H1 (cell line): ENCODE results near the gene CACUL1. TPM values are rescaled to one million over a fixed set of nuclear protein-coding genes. Genes with fewer than 3 reads are reported as not detected.

Experiments
- CTCF ChIA-PET: fragments of 300-600 bp; sonication (Branson Sonifier 250); formaldehyde crosslinking; loops from one replicate; lab custom pipeline; 2021; ENCODE audit not compliant: partially characterized antibody; lab: Charles Lee
- POLR2A ChIA-PET: fragments of 300-600 bp; sonication (Branson Sonifier 250); formaldehyde crosslinking; loops from one replicate; lab custom pipeline; 2021; ENCODE audit warnings: inconsistent platforms; ENCODE audit not compliant: partially characterized antibody; lab: Charles Lee
- DNase-seq, 2 experiments: peaks; one replicate each; pipeline versions ENCODE4 v3.0.0 to v3.0.0-alpha.2; 2010 to 2022; ENCODE audit warnings: low spot score in 2 of 2, low read depth in 1 of 2, mixed read lengths in 1 of 2
- FAIRE-seq: peaks from 2 replicates; lab custom pipeline; 2011; peaks lifted over from hg19 to GRCh38; lab: Jason Lieb, UNC
- H2AFZ ChIP-seq: 2 replicates; pipeline ENCODE4 v1.8.1; 2012; ENCODE audit warnings: low read length, inconsistent platforms
- H2AK5ac ChIP-seq: 2 replicates; pipeline ENCODE4 v1.6.1; 2013; ENCODE audit warnings: low read depth, low read length
- H2BK120ac ChIP-seq: replicated peaks from 2 replicates; pipeline ENCODE3; 2013; ENCODE audit warnings: low read depth, low read length, inconsistent platforms
- H2BK12ac ChIP-seq: 2 replicates; pipeline ENCODE4 v1.6.1; 2013; ENCODE audit warnings: low read depth, low read length
- H2BK15ac ChIP-seq: 2 replicates; pipeline ENCODE4 v1.6.1; 2013; ENCODE audit warnings: low read length
- H2BK20ac ChIP-seq: 2 replicates; pipeline ENCODE4 v1.6.1; 2013; ENCODE audit warnings: low read length
- H2BK5ac ChIP-seq: 2 replicates; pipeline ENCODE4 v1.6.1; 2013; ENCODE audit warnings: low read depth, low read length
- H3K14ac ChIP-seq: 2 replicates; pipeline ENCODE4 v1.6.1; 2013; ENCODE audit warnings: inconsistent platforms; ENCODE audit not compliant: insufficient read length
- H3K18ac ChIP-seq: 2 replicates; pipeline ENCODE4 v1.6.1; 2013; ENCODE audit warnings: low read length; ENCODE audit errors: extremely low read depth
- H3K23ac ChIP-seq: 2 replicates; pipeline ENCODE4 v1.6.1; 2013; ENCODE audit warnings: inconsistent platforms; ENCODE audit not compliant: insufficient read length
- H3K23me2 ChIP-seq: 2 replicates; pipeline ENCODE4 v1.6.1; 2013; ENCODE audit warnings: low read depth, low read length
- H3K27ac ChIP-seq: 2 replicates; pipeline ENCODE4 v1.6.1; 2011; ENCODE audit warnings: low read depth, low read length, inconsistent platforms
- H3K27me3 ChIP-seq, 4 experiments: replicated peaks in 1 of 4; 1 replicate in 1 of 4; 2 replicates in 3 of 4; pipeline versions ENCODE4 v1.6.1 to v1.8.1; 2011 to 2013; ENCODE audit warnings: low read length in 3 of 4, mild to moderate bottlenecking in 3 of 4, inconsistent platforms in 2 of 4, mixed read lengths in 2 of 4, moderate library complexity in 1 of 4; ENCODE audit not compliant: control insufficient read depth in 3 of 4, insufficient read depth in 3 of 4; ENCODE audit errors: extremely low read depth in 1 of 4
- H3K36me3 ChIP-seq, 4 experiments: 2 replicates each; pipeline versions ENCODE4 v1.6.1 to v1.8.1; 2011 to 2013; ENCODE audit warnings: mild to moderate bottlenecking in 4 of 4, low read length in 3 of 4, moderate library complexity in 2 of 4, control low read depth in 1 of 4, inconsistent platforms in 1 of 4; ENCODE audit not compliant: insufficient read depth in 4 of 4, control insufficient read depth in 2 of 4
- H3K4ac ChIP-seq: replicated peaks from 2 replicates; pipeline ENCODE3; 2013; ENCODE audit warnings: low read length, low read depth, mixed read lengths, inconsistent platforms; ENCODE audit not compliant: insufficient read length
- H3K4me1 ChIP-seq, 4 experiments: replicated peaks in 1 of 4; 1 replicate in 1 of 4; 2 replicates in 3 of 4; pipeline versions ENCODE4 v1.6.1 to v1.8.1; 2011 to 2013; ENCODE audit warnings: low read length in 3 of 4, inconsistent platforms in 2 of 4, mixed read lengths in 1 of 4; ENCODE audit not compliant: insufficient read depth in 4 of 4, control insufficient read depth in 3 of 4
- H3K4me2 ChIP-seq, 2 experiments: 2 replicates each; pipeline versions ENCODE4 v1.6.1 to v1.8.1; 2011 to 2013; ENCODE audit warnings: low read depth in 2 of 2, low read length in 2 of 2, control low read depth in 1 of 2, inconsistent platforms in 1 of 2, mild to moderate bottlenecking in 1 of 2; ENCODE audit not compliant: insufficient read depth in 1 of 2
- H3K4me3 ChIP-seq, 4 experiments: fragments of 200-600, 300-600 bp in 1 of 4; sonication (generic), shearing (Covaris generic), sonication (Bioruptor Twin) in 1 of 4; 2 replicates each; pipeline versions ENCODE4 v1.5.1 to v1.8.1; 2011 to 2016; ENCODE audit warnings: low read length in 4 of 4, low read depth in 3 of 4, control low read depth in 2 of 4, inconsistent platforms in 2 of 4, mild to moderate bottlenecking in 2 of 4, mixed read lengths in 1 of 4, moderate library complexity in 1 of 4; ENCODE audit not compliant: insufficient read depth in 2 of 4; ENCODE audit errors: extremely low read depth in 1 of 4
- H3K56ac ChIP-seq: replicated peaks from 2 replicates; pipeline ENCODE3; 2013; ENCODE audit warnings: low read depth, mild to moderate bottlenecking, mixed read lengths, low read length, inconsistent platforms; ENCODE audit not compliant: insufficient read length
- H3K79me1 ChIP-seq: 2 replicates; pipeline ENCODE4 v1.6.1; 2013; ENCODE audit warnings: low read depth, low read length, control low read depth
- H3K79me2 ChIP-seq, 2 experiments: 2 replicates each; pipeline versions ENCODE4 v1.6.1 to v1.8.1; 2012 to 2013; ENCODE audit warnings: low read length in 2 of 2, mild to moderate bottlenecking in 2 of 2, inconsistent platforms in 1 of 2; ENCODE audit not compliant: insufficient read depth in 2 of 2, control insufficient read depth in 1 of 2
- H3K9ac ChIP-seq, 4 experiments: replicated peaks in 1 of 4; 1 replicate in 1 of 4; 2 replicates in 3 of 4; pipeline versions ENCODE4 v1.6.1 to v1.8.1; 2011 to 2013; ENCODE audit warnings: low read depth in 3 of 4, low read length in 3 of 4, control low read depth in 2 of 4, mild to moderate bottlenecking in 2 of 4, moderate library complexity in 2 of 4, inconsistent platforms in 1 of 4; ENCODE audit errors: extremely low read depth in 1 of 4
- H3K9me3 ChIP-seq, 2 experiments: 2 replicates each; pipeline versions ENCODE4 v1.6.1 to v1.8.1; 2012 to 2013; ENCODE audit warnings: mild to moderate bottlenecking in 2 of 2, moderate library complexity in 2 of 2, control low read depth in 1 of 2, inconsistent platforms in 1 of 2, low read depth in 1 of 2, low read length in 1 of 2, mixed read lengths in 1 of 2; ENCODE audit not compliant: insufficient read depth in 2 of 2
- H4K20me1 ChIP-seq, 2 experiments: replicated peaks in 1 of 2; 2 replicates each; pipeline versions ENCODE3 to v1.8.1; 2011 to 2013; ENCODE audit warnings: inconsistent platforms in 2 of 2, low read length in 2 of 2, mild to moderate bottlenecking in 1 of 2; ENCODE audit not compliant: insufficient read depth in 2 of 2, control insufficient read depth in 1 of 2
- H4K5ac ChIP-seq: 2 replicates; pipeline ENCODE4 v1.6.1; 2013; ENCODE audit warnings: low read length, low read depth, mixed read lengths, inconsistent platforms; ENCODE audit not compliant: insufficient read length
- H4K8ac ChIP-seq: 2 replicates; pipeline ENCODE4 v1.8.0; 2013; ENCODE audit warnings: mild to moderate bottlenecking, moderate library complexity, low read length, inconsistent platforms; ENCODE audit not compliant: insufficient read depth; ENCODE audit errors: extremely low read depth
- H4K91ac ChIP-seq: replicated peaks from 2 replicates; pipeline ENCODE3; 2013; ENCODE audit warnings: low read length, mixed read lengths, inconsistent platforms; ENCODE audit not compliant: insufficient read length
- ATF3 ChIP-seq: IDR thresholded peaks from 2 replicates; pipeline ENCODE4 v1.6.1; 2011; ENCODE audit warnings: low read depth, mild to moderate bottlenecking, low read length; ENCODE audit not compliant: insufficient read depth
- CHD1 ChIP-seq: IDR thresholded peaks from 2 replicates; pipeline ENCODE4 v1.6.1; 2012; ENCODE audit warnings: low read depth, low read length, improper control_type of control experiment
- EP300 ChIP-seq, 2 experiments: IDR thresholded peaks; 1 replicate in 1 of 2; 2 replicates in 1 of 2; pipeline ENCODE4 v1.6.1; 2011 to 2012; ENCODE audit warnings: low read depth in 2 of 2, low read length in 2 of 2, mild to moderate bottlenecking in 2 of 2, borderline replicate concordance in 1 of 2, inconsistent platforms in 1 of 2, moderate library complexity in 1 of 2
- FOSL1 ChIP-seq: IDR thresholded peaks from 2 replicates; pipeline ENCODE4 v1.6.1; 2011; ENCODE audit warnings: mild to moderate bottlenecking, low read depth, low read length, moderate library complexity; ENCODE audit not compliant: insufficient read depth
- GTF2F1 ChIP-seq: IDR thresholded peaks from 2 replicates; pipeline ENCODE4 v1.6.1; 2012; ENCODE audit warnings: low read depth, low read length, improper control_type of control experiment, borderline replicate concordance
- JUN ChIP-seq: IDR thresholded peaks from 2 replicates; pipeline ENCODE4 v1.6.1; 2011; ENCODE audit warnings: low read depth, mild to moderate bottlenecking, improper control_type of control experiment, low read length
- POLR2A ChIP-seq, 2 experiments: IDR thresholded peaks; 1 replicate in 1 of 2; 2 replicates in 1 of 2; pipeline ENCODE4 v1.6.1; 2011; ENCODE audit warnings: low read depth in 2 of 2, low read length in 2 of 2, mild to moderate bottlenecking in 2 of 2; ENCODE audit errors: control extremely low read depth in 1 of 2
- POLR2AphosphoS5 ChIP-seq: IDR thresholded peaks from 2 replicates; pipeline ENCODE4 v1.6.1; 2011; ENCODE audit warnings: low read depth, low read length
- RFX5 ChIP-seq: IDR thresholded peaks from 2 replicates; pipeline ENCODE4 v1.6.1; 2011; ENCODE audit warnings: low read depth, low read length, improper control_type of control experiment, borderline replicate concordance
- SAP30 ChIP-seq: fragments of 300-600 bp; sonication (generic); IDR thresholded peaks from 2 replicates; pipeline ENCODE4 v1.7.1; 2012; ENCODE audit warnings: low read length, moderate library complexity, mild to moderate bottlenecking, inconsistent platforms; ENCODE audit not compliant: insufficient read depth, insufficient replicate concordance
- SIRT6 ChIP-seq: IDR thresholded peaks from one replicate; pipeline ENCODE4 v1.7.1; 2012; ENCODE audit warnings: low read length, inconsistent platforms
- SP1 ChIP-seq: IDR thresholded peaks from 2 replicates; pipeline ENCODE4 v1.6.1; 2011; ENCODE audit warnings: low read depth, low read length
- TAF1 ChIP-seq: IDR thresholded peaks from 2 replicates; pipeline ENCODE4 v1.6.1; 2011; ENCODE audit warnings: mild to moderate bottlenecking, low read depth, low read length
- WGBS, 2 experiments: shearing (Covaris generic) in 1 of 2; methylation state at CpG; one replicate each; pipeline versions ENCODE4 v1.1.6 to v1.1.7; 2013 to 2015; ENCODE audit warnings: low lambda C conversion rate in 2 of 2, mixed read lengths in 2 of 2, inconsistent platforms in 1 of 2, low coverage in 1 of 2, missing lambda C conversion rate in 1 of 2; ENCODE audit not compliant: insufficient replicate concordance in 2 of 2, insufficient coverage in 1 of 2, insufficient read length in 1 of 2; ENCODE audit errors: extremely low coverage in 1 of 2, missing lambda C conversion rate in 1 of 2; 5-methylcytosine and 5-hydroxymethylcytosine counted together
- polyA plus RNA-seq, 7 experiments: library from polyadenylated mRNA; depleted of rRNA in 3 of 7; stranded (reverse) in 5 of 7; unstranded in 2 of 7; fragments of >200 nt in 5 of 7; fragments of 200-250 nt in 2 of 7; gene quantifications; 1 replicate in 5 of 7; 2 replicates in 1 of 7; 4 replicates in 1 of 7; pipeline versions ENCODE4 v1.2.1 to v1.2.3, GENCODE V29; 2011 to 2013; ENCODE audit warnings: missing spikeins in 2 of 7, mixed read lengths in 2 of 7
- total RNA-seq: library from RNA; stranded (reverse); fragmentation: NEBNext Ultra II Directional; extraction: Animal tissue kit (Norgen Biotek cat#: 25700); gene quantifications from 2 replicates; pipeline ENCODE4 v1.2.1, GENCODE V29; 2021

The CACUL1 gene
- total and polyA plus RNA-seq, 2 of the 8 experiments (the other 6 are each of a cell fraction or from before 2014, with no cell fraction given), result 6.5 to 34.2 TPM

- no peak overlapping the region for H4K8ac ChIP-seq
- H2AFZ ChIP-seq, result no peak overlapping the region
- H3K4me1 ChIP-seq, result no peaks in the 10 kb centered on the region; a peak in 1 of 7 replicates
- no peak overlapping the region for H4K91ac ChIP-seq
- no peak overlapping the region for H2BK15ac ChIP-seq
- H2AK5ac ChIP-seq, result no peak overlapping the region
- H4K5ac ChIP-seq, result no peak overlapping the region
- no peak overlapping the region for H2BK12ac ChIP-seq
- H3K79me2 ChIP-seq, result no peaks in the 10 kb centered on the region
- peaks cover 0 to 3% of the 10 kb centered on the region in 2 experiments; a peak in 1 of 4 replicates for H3K9me3 ChIP-seq
- no peak overlapping the region for H2BK20ac ChIP-seq
- no peaks in the 10 kb centered on the region for H3K27me3 ChIP-seq
- no peak overlapping the region for H3K9ac ChIP-seq
- no peak overlapping the region for H3K18ac ChIP-seq
- H3K4me3 ChIP-seq, result no peak overlapping the region
- no peak overlapping the region for H3K4ac ChIP-seq
- no peak overlapping the region for H3K56ac ChIP-seq
- H3K4me2 ChIP-seq, result no peak overlapping the region
- ChIA-PET CTCF (interaction anchor here (0.6 to 5.1 kb wide), 5 partner anchors 32 to 1218 kb away, joined by 3 to 22 read pairs (median 4); no protein-coding TSS in a partner anchor), POLR2A (no interaction called here)
- H3K36me3 ChIP-seq, result no peaks in the 10 kb centered on the region
- WGBS, 2 experiments, result 94% methylated on average over 4 of the region's 4 CpGs; no CpG with 5 or more reads in 1 of the 2 experiments
- H3K23ac ChIP-seq, result no peak overlapping the region
- no peak overlapping the region for H3K14ac ChIP-seq
- H3K27ac ChIP-seq, result no peak overlapping the region
- no peaks in the 10 kb centered on the region for H3K79me1 ChIP-seq
- H2BK5ac ChIP-seq, result no peak overlapping the region
- FAIRE-seq (no peak), DNase-seq (no peak)
- no peak overlapping the region for H2BK120ac ChIP-seq
- peaks cover 0 to 2% of the 10 kb centered on the region in 2 experiments for H4K20me1 ChIP-seq
- H3K23me2 ChIP-seq, result no peaks in the 10 kb centered on the region
- TF ChIP-seq POLR2A (IDR thresholded peaks at IDR 0.05; ENCODE audit: control extremely low read depth in 1 of 2, low read depth in 2 of 2, low read length in 2 of 2), result no peak
- TF ChIP-seq EP300 (IDR thresholded peaks at IDR 0.05; ENCODE audit: borderline replicate concordance in 1 of 2, low read depth in 2 of 2, low read length in 2 of 2), result no peak
- no peak for TF ChIP-seq ATF3
- TF ChIP-seq RFX5, result no peak
- TF ChIP-seq GTF2F1, result no peak
- TF ChIP-seq SP1, result no peak
- no peak for TF ChIP-seq SAP30
- TF ChIP-seq SIRT6, result no peak
- TF ChIP-seq POLR2AphosphoS5, result no peak
- TF ChIP-seq CHD1, result no peak
- no peak for TF ChIP-seq JUN
- TF ChIP-seq TAF1, result no peak
- no peak for TF ChIP-seq FOSL1
These were observed 92.3 kb downstream of the CACUL1 start for GRCh38 chr10:118662228-118663035.
